DOHH2 (cell line): ENCODE data around the gene GLRX5.

Source experiments
- H3F3A ChIP-seq: fragments of 200-600 bp; sonication (generic), shearing (Covaris generic); 2 replicates; pipeline ENCODE4 v1.6.0; 2016; ENCODE audit warnings: antibody characterized with exemption, mild to moderate bottlenecking; ENCODE audit not compliant: control insufficient read depth, insufficient read depth
- H3K27ac ChIP-seq: fragments of 200-600 bp; sonication (generic); 2 replicates; pipeline ENCODE4 v1.5.1; 2014; ENCODE audit warnings: low read depth, mild to moderate bottlenecking, low read length, moderate library complexity
- H3K27me3 ChIP-seq: fragments of 200-600 bp; sonication (generic); 2 replicates; pipeline ENCODE4 v1.6.1; 2014; ENCODE audit warnings: mild to moderate bottlenecking, low read length, mixed read lengths; ENCODE audit not compliant: control insufficient read depth
- H3K36me3 ChIP-seq: fragments of 200-600 bp; sonication (generic); 2 replicates; pipeline ENCODE4 v1.6.1; 2014; ENCODE audit warnings: mild to moderate bottlenecking, low read length, moderate library complexity, mixed read lengths; ENCODE audit not compliant: control insufficient read depth
- H3K4me1 ChIP-seq: fragments of 200-600 bp; sonication (generic); 2 replicates; pipeline ENCODE4 v1.6.1; 2014; ENCODE audit warnings: mild to moderate bottlenecking, low read length, mixed read lengths; ENCODE audit not compliant: control insufficient read depth
- H3K4me2 ChIP-seq: fragments of 200-600 bp; sonication (generic); 2 replicates; pipeline ENCODE4 v1.6.0; 2014; ENCODE audit warnings: mild to moderate bottlenecking, low read length, moderate library complexity
- H3K4me3 ChIP-seq: fragments of 200-600 bp; sonication (generic); 2 replicates; pipeline ENCODE4 v1.5.1; 2014; ENCODE audit warnings: mild to moderate bottlenecking, low read length, mixed read lengths
- H3K79me2 ChIP-seq: fragments of 200-600 bp; sonication (generic); 2 replicates; pipeline ENCODE4 v1.6.1; 2014; ENCODE audit warnings: mild to moderate bottlenecking, low read length, mixed read lengths; ENCODE audit not compliant: control insufficient read depth
- H3K9me2 ChIP-seq: fragments of 200-600 bp; sonication (generic); replicated peaks from 2 replicates; pipeline ENCODE4 v1.6.1; 2014; ENCODE audit warnings: mild to moderate bottlenecking, low read length, mixed read lengths; ENCODE audit not compliant: control insufficient read depth
- H3K9me3 ChIP-seq: fragments of 200-600 bp; sonication (generic); 2 replicates; pipeline ENCODE4 v1.6.1; 2014; ENCODE audit warnings: antibody characterized with exemption, low read length, mixed read lengths; ENCODE audit not compliant: control insufficient read depth, insufficient read depth
- H4K20me1 ChIP-seq: fragments of 200-600 bp; sonication (generic); 2 replicates; pipeline ENCODE4 v1.6.0; 2014; ENCODE audit warnings: low read depth, mild to moderate bottlenecking, antibody characterized with exemption, low read length, moderate library complexity; ENCODE audit not compliant: control insufficient read depth, insufficient read depth
- CTCF ChIP-seq: fragments of 200-600 bp; sonication (generic); IDR thresholded peaks from one replicate; pipeline ENCODE4 v1.5.1; 2014; ENCODE audit warnings: antibody characterized with exemption, mild to moderate bottlenecking, low read depth, low read length; ENCODE audit not compliant: poor library complexity, severe bottlenecking
- EZH2phosphoT487 ChIP-seq: fragments of 200-600 bp; sonication (generic); IDR thresholded peaks from 2 replicates; pipeline ENCODE4 v1.6.1; 2017; ENCODE audit warnings: borderline replicate concordance, mild to moderate bottlenecking, antibody characterized with exemption, low read length, moderate library complexity, mixed read lengths

Gene GLRX5

GRCh38 chr14:95503365-95504134 is 31.3 kb upstream of the GLRX5 start:
- Histone ChIP-seq H3K9me2 (no peaks in the 10 kb centered on the region), H3K27ac (no peak overlapping the region), H3F3A (no peaks in the 10 kb centered on the region), H3K27me3 (peaks cover 6% of the 10 kb centered on the region), H3K9me3 (no peaks in the 10 kb centered on the region), H3K36me3 (no peaks in the 10 kb centered on the region), H3K4me1 (peaks cover 26% of the 10 kb centered on the region), H4K20me1 (no peaks in the 10 kb centered on the region), H3K4me3 (peak overlapping the region; percentile 19; the same call in 1 of the 2 replicates), H3K4me2 (peak overlapping the region; percentile 18), H3K79me2 (no peaks in the 10 kb centered on the region)
- TF ChIP-seq CTCF, result no peak
- no peak for TF ChIP-seq EZH2phosphoT487

GRCh38 chr14:95504135-95505029 is 30.5 kb upstream of the GLRX5 start:
- Histone ChIP-seq H3K27ac (no peak overlapping the region), H3K36me3 (no peaks in the 10 kb centered on the region), H3K4me1 (peaks cover 23% of the 10 kb centered on the region), H3K9me2 (no peaks in the 10 kb centered on the region), H4K20me1 (no peaks in the 10 kb centered on the region), H3K9me3 (no peaks in the 10 kb centered on the region), H3K4me3 (no peak overlapping the region), H3F3A (no peaks in the 10 kb centered on the region), H3K4me2 (peak overlapping the region; percentile 18), H3K27me3 (peaks cover 6% of the 10 kb centered on the region), H3K79me2 (no peaks in the 10 kb centered on the region)
- TF ChIP-seq EZH2phosphoT487 (no peak), CTCF (no peak)

- H3K27ac ChIP-seq, result no peak overlapping the region
- peaks cover 23% of the 10 kb centered on the region for H3K4me1 ChIP-seq
Observed at GRCh38 chr14:95505030-95505589, 29.7 kb upstream of the GLRX5 start.

More at GRCh38 chr14:95505030-95505589, 29.7 kb upstream of the GLRX5 start:
- Histone ChIP-seq H3K9me2 (no peaks in the 10 kb centered on the region), H4K20me1 (no peaks in the 10 kb centered on the region), H3K4me2 (no peak overlapping the region), H3K4me3 (no peak overlapping the region), H3K36me3 (no peaks in the 10 kb centered on the region), H3K27me3 (peaks cover 10% of the 10 kb centered on the region), H3K79me2 (no peaks in the 10 kb centered on the region), H3K9me3 (no peaks in the 10 kb centered on the region), H3F3A (no peaks in the 10 kb centered on the region)
- TF ChIP-seq CTCF (no peak), EZH2phosphoT487 (no peak)
